Right cardiac atrium (tissue), 5 donors: ENCODE measurements around the gene PAQR5. TPM values are rescaled to one million over a fixed set of nuclear protein-coding genes. Genes with fewer than 3 reads are reported as not detected.

Experiments used
- ATAC-seq, 2 donors: fragments of 200-7000 bp; cut with Tn5 transposase; one replicate each; pipeline versions ENCODE4 v1.8.0 to v1.9.1; 2020; ENCODE audit warnings: moderate library complexity in 2 of 2, mild to moderate bottlenecking in 1 of 2
- DNase-seq, 3 donors: peaks; one replicate each; pipeline ENCODE4 v3.0.0-alpha.2; 2020
- H3K27ac ChIP-seq: one replicate; pipeline ENCODE4 v1.5.1; 2013; ENCODE audit warnings: mild to moderate bottlenecking, low read length, control low read depth, moderate library complexity
- H3K27me3 ChIP-seq: one replicate; pipeline ENCODE4 v1.6.1; 2013; ENCODE audit not compliant: control insufficient read depth, insufficient read depth
- H3K4me1 ChIP-seq: one replicate; pipeline ENCODE4 v1.6.1; 2013; ENCODE audit warnings: low read length; ENCODE audit not compliant: control insufficient read depth, insufficient read depth
- H3K4me3 ChIP-seq: one replicate; pipeline ENCODE4 v1.5.1; 2013; ENCODE audit warnings: low read length, control low read depth
- H3K9me3 ChIP-seq: one replicate; pipeline ENCODE4 v1.6.1; 2013; ENCODE audit warnings: low read length; ENCODE audit not compliant: control insufficient read depth
- WGBS: extraction: QIAGEN DNeasy Blood & Tissue Kit; methylation state at CpG from one replicate; pipeline ENCODE4 v1.1.7; 2013; 5-methylcytosine and 5-hydroxymethylcytosine counted together
- intact Hi-C, 4 donors: fragments of 100-400 bp; cut with DNase I; formaldehyde crosslinking; loops; one replicate each; pipeline versions ENCODE4 v1.11.0 to v1.14.0; 2022 to 2023
- polyA plus RNA-seq: library from polyadenylated mRNA; stranded (reverse); fragments of 200-250 nt; gene quantifications from one replicate; pipeline ENCODE4 v1.2.3, GENCODE V29; 2013
- total RNA-seq, 4 donors: library from RNA; stranded (reverse); fragmentation: NEBNext Ultra II Directional; extraction: Animal tissue kit (Norgen Biotek cat#: 25700); gene quantifications; one replicate each; pipeline ENCODE4 v1.2.1, GENCODE V29; 2021
- donor health status: healthy with polysubstance abuse.
- donor health status: DM: no; HTN: yes; CAD: no.
- donor health status: DM: no; HTN: no; CAD: no.
- donor health status: DM: no; HTN: yes; CAD: no; lungs with severe emphysema.
- donor health status: DM: yes; HTN: yes; CAD: no.

PAQR5 gene
- total and polyA plus RNA-seq, 5 donors, result 0.32 to 3.5 (median 0.42) TPM

DNA sequence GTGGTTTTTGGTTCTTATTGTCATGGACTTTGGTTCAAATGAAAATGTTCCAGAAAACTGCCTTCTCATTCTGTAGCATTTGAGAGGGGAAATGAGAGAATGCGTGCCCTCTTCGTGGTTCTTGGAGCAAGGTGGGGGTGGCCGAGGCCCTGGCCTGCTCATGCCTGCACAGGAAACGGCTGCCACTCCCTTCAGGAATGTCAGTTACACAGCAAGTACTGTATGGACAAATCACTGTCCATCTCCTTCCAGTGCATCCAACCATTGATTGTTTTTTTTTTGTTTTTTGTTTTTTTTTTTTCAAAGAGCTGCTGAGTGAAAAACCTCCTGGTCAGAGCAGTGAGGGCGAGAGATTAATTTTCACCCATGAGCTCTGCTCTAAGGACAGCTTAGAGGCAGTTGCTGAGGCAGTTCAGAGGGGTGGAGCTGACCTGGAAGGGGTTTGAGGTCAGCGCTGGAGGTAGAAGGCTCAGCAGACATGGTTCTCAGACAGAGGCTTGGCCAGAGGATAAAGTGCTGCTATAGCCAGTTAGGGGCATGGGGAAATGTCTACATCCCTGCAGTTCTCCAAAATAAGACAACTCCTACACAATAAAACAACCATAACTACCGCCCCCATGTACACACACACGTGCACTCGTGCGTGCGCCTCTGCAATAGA is 95.2 kb downstream of the PAQR5 start:
- DNase-seq (no peak), ATAC-seq (peak in 1 of 2 donors; percentile 57)
- intact Hi-C loops, result loop anchor here in 3 of 4 donors (2.0 to 10.0 kb wide), 3 partner anchors 129 to 337 kb away; no protein-coding TSS in a partner anchor
- Histone ChIP-seq H3K27me3 (no peaks in the 10 kb centered on the region), H3K4me1 (no peaks in the 10 kb centered on the region), H3K4me3 (no peak overlapping the region), H3K27ac (no peak overlapping the region), H3K9me3 (no peaks in the 10 kb centered on the region)
- 55% methylated on average over 11 of the region's 11 CpGs for WGBS

DNA sequence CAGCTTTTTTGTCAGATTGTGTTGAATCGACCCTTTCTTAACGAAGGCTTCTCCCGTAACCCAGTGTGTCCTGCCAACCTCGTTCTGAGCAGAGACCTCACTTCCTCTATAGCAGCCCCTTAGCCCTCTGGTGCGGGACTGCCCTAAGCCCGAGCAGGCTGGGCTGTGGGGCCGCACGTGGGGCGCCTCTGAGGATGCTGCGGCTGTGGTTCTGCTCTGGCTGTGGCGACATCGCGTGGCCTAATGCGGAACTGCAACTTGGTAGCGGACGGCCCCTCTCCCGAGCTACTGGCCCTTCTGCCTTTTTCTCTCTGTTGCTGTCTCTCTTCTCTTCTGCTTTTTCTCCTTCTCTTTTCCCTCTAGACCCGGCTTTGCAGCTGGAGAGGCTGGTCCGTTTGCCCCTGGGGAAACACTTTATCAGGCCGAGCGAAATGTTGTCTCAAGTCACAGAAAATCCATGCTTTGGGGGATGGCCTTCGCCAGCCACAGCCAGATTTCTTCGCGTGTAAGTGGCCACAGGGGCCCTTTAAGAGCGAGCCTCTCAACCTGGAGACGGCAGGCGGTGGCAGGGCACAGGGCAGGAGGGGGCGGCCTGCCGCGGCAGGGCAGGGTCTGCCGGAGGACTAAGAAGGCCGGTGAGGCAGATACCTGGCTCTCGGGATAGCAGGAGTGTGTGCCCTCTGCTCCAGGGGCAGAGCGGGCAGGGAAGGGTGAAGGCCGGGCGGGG is 96.0 kb downstream of the PAQR5 start:
- ATAC-seq, result peak; percentile 86 to 92
- no peaks in the 10 kb centered on the region for H3K9me3 ChIP-seq
- H3K4me1 ChIP-seq, result no peaks in the 10 kb centered on the region
- H3K27me3 ChIP-seq, result no peaks in the 10 kb centered on the region
- 23% methylated on average over 36 of the region's 36 CpGs for WGBS
- H3K4me3 ChIP-seq, result no peak overlapping the region
- no peak overlapping the region for H3K27ac ChIP-seq
- DNase-seq, result peak; percentile 84 to 94 (median 94)
- intact Hi-C loops, result loop anchor here (2.0 to 10.0 kb wide), 4 partner anchors 127 to 337 kb away; no protein-coding TSS in a partner anchor

DNA sequence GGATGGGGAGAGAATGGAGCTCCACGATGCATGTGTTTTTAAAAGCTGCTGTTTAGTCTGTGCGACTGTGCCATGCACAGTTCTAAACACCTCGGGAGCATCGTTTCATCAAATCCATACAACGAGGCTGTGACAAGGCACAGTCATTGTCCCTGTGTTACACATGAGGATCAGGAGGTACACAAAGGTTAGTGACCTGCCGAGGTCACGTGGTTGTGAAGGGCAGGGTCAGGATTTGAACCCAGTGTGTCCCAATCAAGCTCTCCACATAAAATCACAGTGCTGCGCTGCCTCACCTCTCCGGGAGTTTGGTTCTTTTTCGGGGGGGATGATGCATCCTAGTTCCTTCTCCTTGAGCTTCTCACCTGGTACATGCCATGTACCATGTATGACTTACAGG is 96.7 kb downstream of the PAQR5 start:
- Histone ChIP-seq H3K27me3 (no peaks in the 10 kb centered on the region), H3K4me1 (no peaks in the 10 kb centered on the region), H3K27ac (no peak overlapping the region), H3K4me3 (no peak overlapping the region), H3K9me3 (no peaks in the 10 kb centered on the region)
- WGBS, result 89% methylated on average over 10 of the region's 10 CpGs
- ATAC-seq (no peak), DNase-seq (no peak)
- intact Hi-C loops, result loop anchor here (2.0 to 10.0 kb wide), 4 partner anchors 128 to 338 kb away; no protein-coding TSS in a partner anchor

DNA sequence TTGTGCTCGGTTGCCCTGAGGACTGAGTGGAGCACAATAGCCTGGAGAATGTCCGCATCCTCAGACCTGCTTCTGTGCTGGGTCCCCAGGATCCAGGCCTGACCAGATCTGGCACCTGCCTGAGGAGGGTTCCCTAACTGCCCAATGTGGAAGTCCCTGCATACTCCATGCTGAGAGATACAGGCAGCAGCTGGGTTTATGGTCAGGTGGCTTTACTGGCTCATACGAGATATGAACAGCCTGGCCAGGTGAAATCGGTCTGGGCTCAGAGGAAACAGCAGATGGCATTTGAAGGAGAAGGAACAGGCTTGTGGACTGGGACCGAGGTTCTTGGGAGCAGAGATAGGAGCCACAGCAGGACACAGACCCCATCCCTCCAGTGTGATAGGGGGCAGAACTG is 97.3 kb downstream of the PAQR5 start:
- Histone ChIP-seq H3K4me3 (no peak overlapping the region), H3K27me3 (no peaks in the 10 kb centered on the region), H3K4me1 (no peaks in the 10 kb centered on the region), H3K9me3 (no peaks in the 10 kb centered on the region), H3K27ac (no peak overlapping the region)
- ATAC-seq, result no peak
- WGBS, result 89% methylated on average over 5 of the region's 5 CpGs
- intact Hi-C loops, result loop anchor here (2.0 to 10.0 kb wide), 4 partner anchors 129 to 339 kb away; no protein-coding TSS in a partner anchor
- DNase-seq, result no peak

DNA sequence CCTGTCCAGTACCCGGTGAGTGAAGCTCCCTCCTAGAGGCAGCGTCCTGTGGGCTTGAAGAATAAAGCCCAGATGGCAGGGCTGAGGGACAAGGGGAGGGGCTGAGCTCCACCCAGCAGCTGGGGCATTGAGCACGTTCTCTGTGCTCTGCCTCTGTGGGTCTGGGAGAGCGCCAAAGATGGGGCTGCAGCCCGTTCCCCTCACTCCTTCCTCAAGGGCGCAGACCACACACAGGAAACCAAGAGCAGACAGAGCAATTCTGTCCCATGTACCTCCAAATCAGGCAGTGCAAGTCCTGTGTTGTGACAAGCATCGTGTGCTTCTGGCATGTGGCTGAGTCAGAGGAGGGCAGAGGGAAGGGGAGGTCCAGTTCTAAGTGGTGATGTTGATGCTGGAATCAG is 99.8 kb downstream of the PAQR5 start:
- no peak overlapping the region for H3K4me3 ChIP-seq
- H3K9me3 ChIP-seq, result no peaks in the 10 kb centered on the region
- H3K27ac ChIP-seq, result no peak overlapping the region
- no peak for DNase-seq
- no peaks in the 10 kb centered on the region for H3K27me3 ChIP-seq
- WGBS, result 60% methylated on average over 7 of the region's 7 CpGs
- intact Hi-C loops, result loop anchor here in 3 of 4 donors (5.0 to 10.0 kb wide), 3 partner anchors 131 to 341 kb away; no protein-coding TSS in a partner anchor
- ATAC-seq, result no peak
- H3K4me1 ChIP-seq, result no peaks in the 10 kb centered on the region

GRCh38 chr15:69400850-69401249 is 102.1 kb downstream of the PAQR5 start:
- no peak overlapping the region for H3K4me3 ChIP-seq
- no peaks in the 10 kb centered on the region for H3K27me3 ChIP-seq
- H3K27ac ChIP-seq, result no peak overlapping the region
- intact Hi-C loops, result no loop called here
- H3K9me3 ChIP-seq, result no peaks in the 10 kb centered on the region
- DNase-seq (no peak), ATAC-seq (no peak)
- WGBS, result 88% methylated on average over 6 of the region's 6 CpGs
- H3K4me1 ChIP-seq, result no peaks in the 10 kb centered on the region

DNA sequence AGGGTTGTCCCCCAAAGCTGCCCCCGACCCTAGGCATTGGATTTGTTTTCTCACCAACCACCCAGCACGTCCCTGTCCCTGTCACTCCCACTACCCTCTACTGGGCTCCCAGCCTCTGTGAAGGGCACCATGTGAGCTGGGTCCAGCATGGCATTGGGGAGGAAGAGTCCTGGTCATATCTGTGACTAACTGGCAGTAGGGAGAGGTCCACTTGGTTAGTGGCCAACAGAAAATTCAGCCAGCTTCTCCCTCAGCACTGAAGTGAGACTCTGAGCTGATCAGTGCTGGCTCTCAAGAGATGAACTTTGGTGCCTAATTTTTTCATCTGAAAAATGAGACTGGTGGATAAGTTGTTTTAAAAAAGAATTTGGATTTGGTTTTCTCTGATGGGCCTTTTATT is 104.1 kb downstream of the PAQR5 start:
- no peaks in the 10 kb centered on the region for H3K9me3 ChIP-seq
- no peak for DNase-seq
- no peaks in the 10 kb centered on the region for H3K4me1 ChIP-seq
- no peak overlapping the region for H3K27ac ChIP-seq
- no peaks in the 10 kb centered on the region for H3K27me3 ChIP-seq
- intact Hi-C loops, result no loop called here
- 90% methylated on average over 2 of the region's 2 CpGs for WGBS
- no peak for ATAC-seq
- no peak overlapping the region for H3K4me3 ChIP-seq

- no peaks in the 10 kb centered on the region for H3K27me3 ChIP-seq
- no peak overlapping the region for H3K4me3 ChIP-seq
- H3K27ac ChIP-seq, result no peak overlapping the region
- H3K4me1 ChIP-seq, result no peaks in the 10 kb centered on the region
- intact Hi-C loops, result no loop called here
- no peaks in the 10 kb centered on the region for H3K9me3 ChIP-seq
- 71% methylated on average over 4 of the region's 4 CpGs for WGBS
- DNase-seq (no peak), ATAC-seq (no peak)
Measured at GRCh38 chr15:69403594-69403993, 104.9 kb downstream of the PAQR5 start.

DNA sequence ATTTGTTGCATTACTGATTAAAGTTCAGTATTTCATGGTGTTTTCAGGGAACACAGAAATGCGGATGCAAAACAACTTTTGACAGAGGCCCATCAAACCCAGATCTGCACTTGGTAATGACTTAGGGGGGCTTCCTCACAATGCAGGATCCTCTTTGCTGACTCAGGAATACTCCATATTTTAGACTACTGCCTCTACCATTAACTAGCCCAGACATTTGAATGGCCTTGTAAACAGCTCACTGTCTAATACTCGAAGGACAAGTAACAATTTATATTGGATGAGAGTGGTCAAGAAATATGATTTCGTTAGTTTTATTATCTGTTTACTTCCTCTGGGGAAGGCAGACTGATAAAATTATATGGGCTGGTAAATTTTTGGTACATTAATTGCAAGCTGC is 106.4 kb downstream of the PAQR5 start:
- intact Hi-C loops, result no loop called here
- no peak overlapping the region for H3K4me3 ChIP-seq
- no peaks in the 10 kb centered on the region for H3K9me3 ChIP-seq
- H3K27me3 ChIP-seq, result no peaks in the 10 kb centered on the region
- ATAC-seq (no peak), DNase-seq (no peak)
- no peaks in the 10 kb centered on the region for H3K4me1 ChIP-seq
- WGBS, result 52% methylated on average over 3 of the region's 3 CpGs
- no peak overlapping the region for H3K27ac ChIP-seq

GRCh38 chr15:69407719-69408400 is 109.1 kb downstream of the PAQR5 start:
- ATAC-seq (no peak), DNase-seq (no peak)
- Histone ChIP-seq H3K27ac (no peak overlapping the region), H3K4me1 (no peaks in the 10 kb centered on the region), H3K27me3 (no peaks in the 10 kb centered on the region), H3K4me3 (no peak overlapping the region), H3K9me3 (no peaks in the 10 kb centered on the region)
- WGBS, result 90% methylated on average over 3 of the region's 3 CpGs
- intact Hi-C loops, result no loop called here

DNA sequence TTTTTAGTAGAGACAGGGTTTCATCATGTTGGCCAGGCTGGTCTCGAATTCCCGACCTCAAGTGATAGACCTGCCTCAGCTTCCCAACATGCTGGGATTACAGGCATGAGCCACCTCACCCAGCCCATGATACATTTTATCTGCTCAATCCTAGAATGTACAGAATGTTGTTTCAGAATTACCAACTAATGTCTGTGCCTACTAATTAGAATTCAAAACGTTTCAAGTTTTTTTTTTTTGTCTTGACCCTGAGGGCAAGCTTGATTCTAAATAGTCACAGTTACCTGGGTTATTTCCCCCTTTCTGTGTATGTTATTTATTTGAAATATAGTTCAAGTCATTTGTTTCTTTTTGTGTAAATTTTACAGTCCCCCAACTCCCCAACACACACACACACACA is 110.1 kb downstream of the PAQR5 start:
- no peaks in the 10 kb centered on the region for H3K4me1 ChIP-seq
- H3K27ac ChIP-seq, result no peak overlapping the region
- intact Hi-C loops, result no loop called here
- ATAC-seq, result no peak
- no peaks in the 10 kb centered on the region for H3K9me3 ChIP-seq
- DNase-seq, result no peak
- no peaks in the 10 kb centered on the region for H3K27me3 ChIP-seq
- 79% methylated on average over 3 of the region's 3 CpGs for WGBS
- no peak overlapping the region for H3K4me3 ChIP-seq
